Measurements from ENCODE around the gene OSBPL1A.

GRCh38 chr18:24259869-24260641, 137.6 kb downstream of the OSBPL1A start:
- TF ChIP-seq POLR2AphosphoS5 (IDR thresholded peaks at IDR 0.05) (no peak), EP300 (IDR thresholded peaks at IDR 0.05; ENCODE audit: low read depth) (no peak), POLR2A (IDR thresholded peaks at IDR 0.05) (no peak), CTCF (IDR thresholded peaks at IDR 0.05) (no peak)

Measured in transverse colon (tissue), 4 donors.